HG03095 (cell line): ENCODE data around the gene HPS4.
"Not testable (repeated sequence)": the region's sequence is repeated elsewhere in the genome, so short reads cannot be mapped to it uniquely, and the experiment has no call there.

ENCODE experiments used
- ATAC-seq: cut with Tn5 transposase; IDR thresholded peaks from one replicate; pipeline ENCODE4 v1.9.1; 2021; ENCODE audit warnings: moderate library complexity; ENCODE audit not compliant: unreplicated experiment

The HPS4 gene

DNA sequence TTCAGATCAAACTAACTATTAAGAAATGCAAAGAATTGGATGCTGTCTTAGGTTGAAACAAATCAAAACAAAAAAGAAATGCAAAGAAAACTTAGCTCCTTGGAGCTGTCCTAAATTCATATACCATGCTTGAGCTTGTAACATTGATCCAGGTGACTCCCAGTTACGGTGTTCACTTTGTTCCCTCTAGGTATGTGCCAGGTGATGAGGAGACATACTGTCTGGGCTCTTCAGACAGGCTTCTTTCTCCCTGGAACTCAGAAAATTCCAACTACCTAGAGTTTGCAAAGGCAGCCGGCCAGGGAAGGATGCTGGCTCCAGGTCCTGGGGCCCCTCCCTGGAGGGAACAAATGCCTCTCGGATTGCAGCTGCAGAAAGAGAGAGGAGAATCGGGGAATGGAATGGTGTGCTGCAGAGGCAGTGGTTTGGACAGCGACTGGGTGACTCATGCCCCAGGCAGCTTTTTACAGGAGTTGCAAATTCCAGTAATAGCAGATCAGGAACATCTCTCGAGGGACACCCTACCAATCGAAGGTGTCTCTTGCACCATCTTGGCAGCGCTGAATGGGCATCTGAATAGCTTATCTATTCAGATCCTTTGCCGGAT, 66.8 kb downstream of the HPS4 start:
- no peak for ATAC-seq

DNA sequence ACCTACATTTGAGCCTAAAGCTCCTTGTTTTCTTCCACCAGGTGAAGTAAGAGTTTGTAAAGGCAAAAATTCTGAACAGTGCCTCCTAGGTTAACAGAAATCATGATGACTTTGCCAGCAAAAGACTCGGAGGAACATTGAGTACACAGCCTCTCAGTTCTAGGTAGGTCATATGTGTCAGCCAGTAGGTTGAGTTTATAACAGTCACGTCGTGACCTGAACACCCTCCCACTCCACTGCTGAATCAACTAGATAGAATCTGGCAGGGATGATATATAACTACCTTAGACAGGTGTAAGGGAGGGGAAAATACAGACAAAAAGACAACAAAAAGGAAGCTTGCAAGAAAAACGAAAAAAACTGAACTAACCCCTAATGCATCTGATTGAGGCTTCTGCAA, 67.3 kb downstream of the HPS4 start:
- ATAC-seq: no peak

DNA sequence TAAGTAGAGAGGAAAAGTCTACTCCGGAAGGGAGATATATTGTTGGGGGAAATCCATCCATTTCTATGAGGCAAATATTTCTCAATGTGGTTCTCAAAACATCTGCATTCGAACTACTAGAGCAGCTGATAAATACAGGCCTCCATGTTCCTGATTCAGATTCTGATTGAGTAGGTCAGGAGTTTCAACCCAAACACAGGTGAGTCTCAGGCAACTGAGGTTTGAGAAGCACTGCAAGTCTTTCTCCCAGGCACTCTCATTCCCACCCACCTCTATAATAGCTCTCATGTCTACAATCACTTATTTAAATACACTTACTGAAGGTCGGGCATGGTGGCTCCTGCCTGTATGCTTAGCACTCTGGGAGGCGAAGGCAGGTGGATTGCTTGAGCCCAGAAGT, 69.2 kb downstream of the HPS4 start:
- no peak for ATAC-seq

DNA sequence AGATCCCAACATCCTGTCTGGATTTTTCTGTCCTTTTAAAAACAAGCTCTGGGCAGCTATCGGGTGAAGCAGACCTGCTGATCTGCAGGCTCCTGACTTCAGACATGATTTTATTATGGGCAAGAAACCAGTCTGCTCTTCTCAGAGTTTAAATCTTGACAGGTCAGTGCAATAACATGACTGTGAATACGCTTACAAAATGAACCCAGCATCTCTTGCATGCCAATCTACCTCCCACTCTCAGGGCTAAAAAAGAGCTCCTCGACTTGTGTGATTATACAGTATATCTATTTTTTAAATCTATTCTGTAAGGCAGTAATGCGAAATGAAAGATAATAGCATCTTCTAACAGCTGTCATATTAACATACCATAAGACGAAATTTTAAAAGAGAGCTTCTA, 73.2 kb downstream of the HPS4 start:
- ATAC-seq: no peak

DNA sequence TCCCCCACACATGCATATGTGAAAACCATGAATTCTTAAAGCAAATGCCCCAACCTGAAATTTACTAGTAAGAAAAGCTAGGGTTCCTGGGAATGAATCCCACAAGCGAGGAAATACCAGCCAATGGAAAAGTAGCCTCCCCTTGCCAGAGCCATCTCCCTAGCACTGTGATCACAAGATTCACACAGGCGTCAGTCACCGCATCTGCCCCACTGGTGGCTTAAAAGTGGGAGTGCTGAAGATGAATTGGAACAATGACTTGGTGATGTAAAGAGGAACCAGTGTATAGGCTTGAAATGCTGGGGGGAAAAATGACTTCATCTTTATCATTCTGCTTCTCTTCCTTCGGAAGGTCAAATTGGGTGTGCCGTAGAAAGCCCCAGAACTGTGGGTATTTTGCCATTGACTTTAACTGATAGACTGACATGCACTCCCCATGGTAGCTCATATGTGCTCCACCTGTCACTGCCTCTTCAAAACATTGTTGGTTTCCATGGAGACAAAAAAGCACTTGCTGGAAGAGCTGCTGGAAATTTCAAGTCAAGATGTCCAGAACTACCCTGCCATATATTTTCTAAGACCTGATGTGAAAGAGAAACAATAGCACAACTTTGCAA, 73.8 kb downstream of the HPS4 start:
- ATAC-seq: no peak

DNA sequence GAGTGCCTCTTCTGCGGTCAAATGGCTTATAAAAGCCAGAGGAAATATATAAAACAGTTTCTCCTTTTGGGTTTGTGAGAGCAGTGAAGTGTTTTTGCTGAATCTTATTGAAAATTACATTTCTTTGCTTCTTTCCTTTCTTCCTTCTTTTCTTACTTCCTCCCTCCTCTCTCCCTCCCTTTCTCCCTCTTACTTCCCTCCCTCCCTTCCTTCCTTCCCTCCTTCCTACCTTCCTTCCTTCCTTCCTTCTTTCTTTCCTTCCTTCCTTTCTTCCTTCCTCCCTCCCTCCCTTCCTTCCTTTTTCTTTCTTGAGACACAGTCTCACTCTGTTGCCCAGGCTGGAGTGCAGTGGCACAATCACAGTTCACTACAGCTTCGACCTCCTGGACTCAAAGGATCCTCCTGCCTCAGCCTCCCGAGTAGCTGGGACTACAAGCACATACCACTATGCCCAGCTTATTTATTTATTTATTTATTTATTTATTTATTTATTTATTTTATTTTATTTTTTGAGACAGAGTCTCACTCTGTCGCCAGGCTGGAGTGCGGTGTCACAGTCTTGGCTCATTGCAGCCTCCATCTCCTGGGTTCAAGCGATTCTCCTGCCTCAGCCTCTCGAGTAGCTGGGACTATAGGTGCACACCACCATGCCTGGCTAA, 74.9 kb downstream of the HPS4 start:
- not testable (repeated sequence) for ATAC-seq

DNA sequence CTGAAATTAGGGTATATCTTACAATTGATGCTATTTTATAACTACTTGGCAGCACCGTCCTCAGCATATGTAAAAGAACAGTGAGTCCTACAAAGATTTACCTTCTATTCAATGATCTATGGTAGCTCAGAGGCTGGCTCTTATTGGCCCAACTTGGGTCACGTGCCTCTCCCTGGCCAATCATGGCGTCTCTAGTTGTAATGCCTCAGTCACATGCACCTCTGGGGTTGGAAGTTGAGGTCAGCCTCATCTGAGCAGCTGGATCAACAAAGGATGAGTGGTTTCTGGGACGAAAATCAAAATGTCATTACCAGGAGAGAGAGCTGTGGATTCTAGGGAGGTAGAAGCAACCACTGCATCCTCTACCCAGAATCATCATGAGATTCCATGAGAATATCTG, 77.5 kb downstream of the HPS4 start:
- no peak for ATAC-seq

DNA sequence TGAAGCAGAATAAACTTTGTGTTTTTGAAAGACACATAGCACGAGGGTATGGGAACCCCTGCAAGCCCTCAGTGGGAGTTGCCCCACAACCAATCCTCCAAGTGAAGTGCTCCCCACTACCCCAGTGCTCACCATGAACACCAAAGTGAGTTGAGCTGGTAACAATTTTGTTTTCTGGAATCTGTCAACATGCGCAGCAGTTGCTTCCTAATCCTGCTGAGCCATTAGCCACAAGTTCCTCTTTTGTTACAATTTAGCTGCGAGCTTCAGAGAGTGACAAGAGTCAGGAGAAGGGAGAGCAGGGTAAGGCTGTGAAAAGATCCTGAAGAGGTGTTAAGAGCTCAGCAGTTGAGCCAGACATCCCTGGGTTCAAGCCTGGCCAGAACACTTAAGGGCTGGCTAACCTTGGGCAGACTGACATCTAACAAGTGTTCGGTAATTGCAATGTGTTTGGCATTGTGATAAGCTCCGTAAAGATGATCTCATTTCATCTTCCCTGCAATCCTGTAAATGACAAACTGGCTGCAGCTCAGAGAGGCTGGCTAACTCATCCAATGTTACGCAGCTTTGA, 78.6 kb downstream of the HPS4 start:
- no peak for ATAC-seq

DNA sequence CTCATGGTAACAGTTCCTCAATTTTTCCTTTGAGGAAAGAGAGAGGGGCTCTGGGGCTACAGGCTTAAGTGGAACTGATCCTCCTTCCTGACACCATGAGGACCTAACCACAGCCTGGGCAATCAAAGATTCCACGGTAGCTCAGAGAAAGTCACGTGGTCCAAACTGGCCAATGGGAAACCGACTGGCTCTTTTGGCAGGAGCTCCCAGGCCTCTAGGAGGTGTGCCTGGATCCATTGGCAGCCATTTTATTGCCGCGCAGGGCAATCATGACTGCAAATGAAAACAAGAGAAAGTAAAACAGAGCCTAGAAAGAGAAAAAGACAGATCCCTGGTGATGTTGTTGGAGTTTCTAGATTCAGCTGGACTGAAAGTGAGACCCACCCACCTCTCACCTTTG, 81.9 kb downstream of the HPS4 start:
- no peak for ATAC-seq
